Activated CD4-positive, alpha-beta T cell treated with anti-CD3 and anti-CD28 coated beads, Interleukin-2, amount 50 U/mL, for 1 hour (primary cell): ENCODE data around the gene BCAP29.
"Not testable (repeated sequence)": the region's sequence is repeated elsewhere in the genome, so short reads cannot be mapped to it uniquely, and the experiment has no call there.

Experiments
- DNase-seq: peaks from one replicate; pipeline ENCODE4 v3.0.0-alpha.2; 2020

The BCAP29 gene

GRCh38 chr7:107628461-107629064 lies 48.5 kb downstream of the BCAP29 start:
- no peak for DNase-seq

DNA sequence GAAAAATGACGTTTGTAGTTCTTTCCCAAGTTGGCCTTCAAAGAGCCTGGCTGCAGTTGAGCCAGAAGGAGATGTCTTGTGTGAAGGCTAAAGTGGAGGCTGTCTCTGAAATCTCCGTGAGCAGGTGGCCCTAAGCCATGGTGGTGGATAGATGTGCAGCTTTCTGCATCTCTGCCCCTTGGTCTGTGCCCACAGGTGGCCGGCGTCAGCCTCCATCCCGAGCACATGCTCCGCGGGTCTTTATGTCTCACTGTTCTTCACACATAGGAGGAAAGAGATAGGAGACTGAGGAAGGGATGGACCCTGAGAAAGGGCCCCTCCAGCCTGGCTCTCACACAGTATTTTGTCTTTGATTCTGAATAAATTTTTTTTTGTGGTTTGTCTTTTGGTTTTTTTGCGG lies 50.3 kb downstream of the BCAP29 start:
- DNase-seq = no peak

GRCh38 chr7:107631588-107632491 lies 51.8 kb downstream of the BCAP29 start:
- DNase-seq = no peak

- DNase-seq = no peak
Measured at GRCh38 chr7:107632492-107632865, 52.4 kb downstream of the BCAP29 start.

- DNase-seq = no peak
Measured at GRCh38 chr7:107638594-107638993, 58.5 kb downstream of the BCAP29 start.

GRCh38 chr7:107639070-107639469 lies 59.0 kb downstream of the BCAP29 start:
- DNase-seq = not testable (repeated sequence)

- DNase-seq = no peak
Measured at GRCh38 chr7:107641676-107642075, 61.6 kb downstream of the BCAP29 start.

DNA sequence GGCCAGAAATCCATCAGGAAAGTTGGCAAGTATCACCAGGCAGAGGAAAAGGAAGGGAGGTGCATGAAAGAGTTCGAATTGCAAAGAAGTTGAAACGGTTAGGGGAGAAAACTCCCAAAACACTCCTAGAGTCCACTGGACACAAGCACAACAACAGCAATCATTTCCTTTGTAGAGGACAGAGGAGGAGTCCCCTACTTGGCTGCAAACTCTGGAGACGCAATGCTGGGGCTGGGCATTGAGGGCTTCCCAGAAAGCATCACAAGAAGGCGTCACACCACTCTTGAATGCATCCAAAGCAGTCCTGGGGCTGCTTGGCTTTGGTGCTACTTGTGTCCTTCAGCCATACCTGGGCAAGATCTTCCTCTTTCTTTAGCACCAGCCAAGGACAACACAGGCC lies 62.5 kb downstream of the BCAP29 start:
- no peak for DNase-seq

DNA sequence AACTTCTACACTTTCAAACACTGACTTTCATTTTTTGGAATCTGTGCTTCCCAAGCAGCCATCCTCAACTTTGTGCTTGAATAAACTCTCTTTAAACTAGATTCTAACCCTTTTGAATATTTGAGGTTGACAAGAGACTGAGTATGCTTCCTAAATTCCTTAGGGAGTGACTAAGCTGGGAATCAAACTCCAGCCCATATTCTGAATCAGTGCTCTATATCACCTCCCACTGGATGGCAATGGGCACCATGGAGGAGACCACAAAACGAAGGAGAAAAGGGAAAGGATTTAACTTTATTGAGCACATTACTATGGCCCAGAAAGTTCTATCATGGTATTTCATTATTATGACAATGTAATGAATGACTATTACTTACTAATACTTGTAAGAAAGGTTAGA lies 63.4 kb downstream of the BCAP29 start:
- no peak for DNase-seq

DNA sequence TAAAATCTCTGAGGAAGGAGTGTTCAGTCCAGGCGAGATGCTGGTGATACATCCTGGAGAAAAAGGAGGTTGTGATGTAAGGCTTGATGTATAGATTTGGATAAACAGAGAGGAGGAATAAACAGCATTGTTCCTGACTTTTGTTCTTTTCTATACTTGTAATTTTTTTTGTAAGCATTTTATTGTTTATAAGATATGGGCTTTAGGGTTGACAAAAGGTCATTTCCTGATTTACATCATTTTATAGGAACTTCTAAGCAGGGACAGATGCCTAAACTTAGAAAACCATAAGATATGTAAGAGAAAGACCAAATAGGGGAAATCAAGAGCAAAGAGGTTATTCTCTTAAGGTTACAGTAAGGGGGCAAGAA lies 63.9 kb downstream of the BCAP29 start:
- DNase-seq = no peak

DNA sequence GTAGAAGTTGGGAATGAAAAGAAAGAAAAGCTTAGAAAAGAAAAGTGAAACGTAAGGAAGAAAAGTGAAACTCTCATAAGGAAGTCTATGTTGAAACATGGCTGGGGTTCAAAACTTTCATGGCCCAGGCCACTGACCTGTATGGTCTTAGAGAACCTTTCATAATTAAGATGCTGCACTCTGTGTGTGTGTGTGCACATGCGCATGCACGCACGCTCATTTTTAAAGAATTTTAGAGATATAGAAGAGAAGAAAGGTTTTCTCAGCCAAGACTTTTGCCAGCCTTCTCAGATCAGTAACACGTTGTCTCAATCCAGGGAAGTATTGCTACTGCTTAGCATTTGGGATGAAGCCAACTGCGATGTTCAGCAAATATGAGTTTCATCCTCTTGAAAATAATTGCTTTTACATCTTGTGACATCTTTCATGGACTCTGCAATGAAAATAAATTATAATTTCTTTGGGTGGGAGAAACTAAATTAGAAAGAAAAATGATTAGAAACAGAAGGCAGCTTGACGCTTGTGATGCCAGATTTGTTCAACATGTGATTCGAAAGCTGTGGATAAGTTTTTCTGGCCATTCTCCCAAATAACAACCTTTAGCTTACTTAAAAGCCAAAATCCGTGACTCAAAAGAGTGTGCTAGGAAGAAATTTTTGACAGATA lies 64.4 kb downstream of the BCAP29 start:
- no peak for DNase-seq

GRCh38 chr7:107652642-107653041 lies 72.6 kb downstream of the BCAP29 start:
- no peak for DNase-seq

- no peak for DNase-seq
Measured at GRCh38 chr7:107658467-107658866, 78.4 kb downstream of the BCAP29 start.

GRCh38 chr7:107659666-107660065 lies 79.6 kb downstream of the BCAP29 start:
- DNase-seq = no peak

GRCh38 chr7:107660381-107661080 lies 80.5 kb downstream of the BCAP29 start, which contains the start of gene SLC26A4:
Gene SLC26A4, plus strand, starts transcription at chr7:107660828. Its CDS starts 814 bp downstream, at chr7:107661642.
- no peak for DNase-seq

GRCh38 chr7:107661081-107661864 lies 81.2 kb downstream of the BCAP29 start:
- peak; percentile 15 for DNase-seq

- no peak for DNase-seq
Measured at GRCh38 chr7:107661865-107662379, 81.9 kb downstream of the BCAP29 start.

DNA sequence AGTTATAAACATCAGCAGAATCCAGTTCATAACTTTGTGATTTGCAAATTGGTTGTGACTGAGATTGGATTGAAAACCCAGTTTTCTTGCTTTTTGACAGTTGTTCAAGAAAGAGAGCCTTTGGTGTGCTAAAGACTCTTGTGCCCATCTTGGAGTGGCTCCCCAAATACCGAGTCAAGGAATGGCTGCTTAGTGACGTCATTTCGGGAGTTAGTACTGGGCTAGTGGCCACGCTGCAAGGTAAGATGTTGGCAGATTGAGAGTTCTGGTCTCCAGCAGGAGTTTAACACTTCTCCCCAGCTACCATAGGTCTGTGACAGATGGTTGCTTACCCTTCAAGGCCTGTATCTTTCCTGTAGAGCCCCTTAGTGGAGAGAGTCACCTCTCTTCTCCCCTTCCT lies 83.2 kb downstream of the BCAP29 start:
- DNase-seq = no peak

GRCh38 chr7:107666790-107667189 lies 86.7 kb downstream of the BCAP29 start:
- DNase-seq = no peak

GRCh38 chr7:107667341-107667740 lies 87.3 kb downstream of the BCAP29 start:
- no peak for DNase-seq

DNA sequence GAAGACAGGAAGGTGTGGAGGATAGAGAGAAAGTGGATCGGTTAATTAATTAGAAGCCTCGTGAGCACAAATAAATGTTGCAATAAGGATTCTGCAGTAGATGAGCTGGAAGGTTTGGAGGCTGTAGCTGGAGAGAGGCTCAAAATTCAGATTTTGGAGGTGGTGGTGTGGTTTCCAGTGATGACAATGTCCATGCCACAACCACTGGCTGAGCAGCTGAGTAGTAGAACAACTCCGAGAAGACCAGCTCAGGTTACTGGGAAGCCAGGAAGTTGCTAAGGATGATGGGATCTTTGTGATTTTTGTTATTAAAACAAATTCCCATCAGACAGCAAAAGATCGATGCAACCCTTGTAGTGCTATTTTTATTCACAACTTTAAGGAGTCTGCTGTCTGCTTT lies 88.2 kb downstream of the BCAP29 start:
- DNase-seq = no peak
